ENCODE measurements around the gene BMP7.

The BMP7 gene

GRCh38 chr20:57266291-57267157, at the start of gene BMP7:
Gene BMP7 (minus strand): TSS chr20:57266641. CDS start chr20:57266122, 519 bp downstream.
- H3K27ac Mint-ChIP-seq, result no peak within 1 kb of the TSS
- no peak within 1 kb of the TSS for H3K4me3 Mint-ChIP-seq
- CTCF ChIA-PET, result no interaction called here
- H3K36me3 Mint-ChIP-seq, result no peaks in the 10 kb centered on the region
- H3K9me3 Mint-ChIP-seq, result no peaks in the 10 kb centered on the region
- H3K27me3 Mint-ChIP-seq, result peaks cover 100% of the 10 kb centered on the region
- peaks cover 3% of the 10 kb centered on the region for H3K4me1 Mint-ChIP-seq
- no peak for DNase-seq

GRCh38 chr20:57315976-57316480, 49.6 kb upstream of the BMP7 start:
- H3K4me3 Mint-ChIP-seq, result no peak overlapping the region
- peaks cover 12% of the 10 kb centered on the region for H3K27me3 Mint-ChIP-seq
- no peak for DNase-seq
- H3K27ac Mint-ChIP-seq, result no peak overlapping the region
- H3K9me3 Mint-ChIP-seq, result no peaks in the 10 kb centered on the region
- no peaks in the 10 kb centered on the region for H3K4me1 Mint-ChIP-seq
- H3K36me3 Mint-ChIP-seq, result no peaks in the 10 kb centered on the region
- CTCF ChIA-PET, result no interaction called here

GRCh38 chr20:57315083-57315975, 48.9 kb upstream of the BMP7 start:
- no peak for DNase-seq
- CTCF ChIA-PET, result no interaction called here
- Mint-ChIP-seq H3K27me3 (peaks cover 12% of the 10 kb centered on the region), H3K4me1 (no peaks in the 10 kb centered on the region), H3K27ac (no peak overlapping the region), H3K36me3 (no peaks in the 10 kb centered on the region), H3K4me3 (no peak overlapping the region), H3K9me3 (no peaks in the 10 kb centered on the region)

DNA sequence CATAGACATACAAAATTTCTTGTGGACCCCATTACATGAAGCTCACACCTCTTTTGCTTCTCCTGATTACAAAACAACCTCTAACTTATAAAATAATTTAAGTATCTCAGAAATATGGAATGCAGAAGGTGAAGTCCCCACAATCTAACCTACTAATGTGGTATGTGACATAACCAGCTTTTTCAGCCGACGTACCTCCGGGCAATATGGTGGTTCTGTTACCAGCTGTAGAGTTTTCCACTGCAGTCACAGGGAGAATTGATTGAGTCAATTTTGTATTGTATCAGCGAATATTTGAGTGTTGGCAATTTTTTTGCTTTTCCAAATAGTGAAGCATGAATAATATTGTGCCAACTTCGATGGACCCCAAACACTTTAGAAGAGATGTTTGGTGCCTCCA, 47.5 kb upstream of the BMP7 start:
- Mint-ChIP-seq H3K4me1 (no peaks in the 10 kb centered on the region), H3K4me3 (no peak overlapping the region), H3K9me3 (no peaks in the 10 kb centered on the region), H3K27me3 (peaks cover 18% of the 10 kb centered on the region), H3K36me3 (no peaks in the 10 kb centered on the region), H3K27ac (no peak overlapping the region)
- CTCF ChIA-PET, result no interaction called here
- DNase-seq, result no peak

DNA sequence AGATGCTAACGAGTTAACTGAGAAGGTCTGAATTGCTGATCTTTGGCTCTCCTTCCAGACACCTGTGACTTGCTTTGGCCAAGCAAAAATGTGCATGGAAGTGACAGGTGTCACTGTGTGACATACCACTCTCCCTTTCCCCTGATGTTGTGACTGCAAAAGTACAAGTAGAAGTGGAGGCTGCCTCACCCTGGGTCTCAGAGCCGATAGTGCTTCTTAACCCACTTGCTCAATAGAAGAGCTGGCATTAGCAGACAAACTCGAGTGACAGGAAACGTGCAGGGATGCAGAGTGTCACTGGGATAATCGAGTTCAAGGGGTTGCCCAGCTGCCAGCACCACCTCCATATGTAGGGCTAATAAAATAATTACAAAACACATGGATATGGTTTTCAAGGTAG, 46.8 kb upstream of the BMP7 start:
- Mint-ChIP-seq H3K27me3 (peaks cover 17% of the 10 kb centered on the region), H3K4me1 (no peaks in the 10 kb centered on the region), H3K36me3 (no peaks in the 10 kb centered on the region), H3K9me3 (no peaks in the 10 kb centered on the region), H3K27ac (no peak overlapping the region), H3K4me3 (no peak overlapping the region)
- no peak for DNase-seq
- CTCF ChIA-PET, result no interaction called here

DNA sequence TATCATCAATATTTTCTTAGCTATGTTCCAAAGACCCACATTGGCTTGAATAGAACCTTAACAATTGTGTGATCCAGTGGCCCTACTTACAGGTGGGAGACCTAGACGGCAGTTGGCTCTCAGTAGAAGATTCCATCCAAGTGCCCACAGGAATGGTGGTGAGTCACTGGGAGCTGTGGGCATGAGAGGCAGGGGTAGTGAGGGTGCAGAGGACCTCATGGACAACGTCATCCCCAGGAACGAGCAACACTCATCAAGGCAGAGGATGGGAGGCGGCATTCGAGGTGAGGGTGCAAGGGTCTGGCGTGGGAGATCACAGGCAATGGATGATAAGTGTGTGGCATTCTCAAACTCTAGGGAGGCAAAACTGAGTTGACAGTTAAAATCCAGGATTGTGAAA, 45.7 kb upstream of the BMP7 start:
- H3K9me3 Mint-ChIP-seq, result no peaks in the 10 kb centered on the region
- no peaks in the 10 kb centered on the region for H3K36me3 Mint-ChIP-seq
- no peak overlapping the region for H3K4me3 Mint-ChIP-seq
- CTCF ChIA-PET, result no interaction called here
- no peak for DNase-seq
- no peaks in the 10 kb centered on the region for H3K4me1 Mint-ChIP-seq
- no peak overlapping the region for H3K27ac Mint-ChIP-seq
- peaks cover 12% of the 10 kb centered on the region for H3K27me3 Mint-ChIP-seq

DNA sequence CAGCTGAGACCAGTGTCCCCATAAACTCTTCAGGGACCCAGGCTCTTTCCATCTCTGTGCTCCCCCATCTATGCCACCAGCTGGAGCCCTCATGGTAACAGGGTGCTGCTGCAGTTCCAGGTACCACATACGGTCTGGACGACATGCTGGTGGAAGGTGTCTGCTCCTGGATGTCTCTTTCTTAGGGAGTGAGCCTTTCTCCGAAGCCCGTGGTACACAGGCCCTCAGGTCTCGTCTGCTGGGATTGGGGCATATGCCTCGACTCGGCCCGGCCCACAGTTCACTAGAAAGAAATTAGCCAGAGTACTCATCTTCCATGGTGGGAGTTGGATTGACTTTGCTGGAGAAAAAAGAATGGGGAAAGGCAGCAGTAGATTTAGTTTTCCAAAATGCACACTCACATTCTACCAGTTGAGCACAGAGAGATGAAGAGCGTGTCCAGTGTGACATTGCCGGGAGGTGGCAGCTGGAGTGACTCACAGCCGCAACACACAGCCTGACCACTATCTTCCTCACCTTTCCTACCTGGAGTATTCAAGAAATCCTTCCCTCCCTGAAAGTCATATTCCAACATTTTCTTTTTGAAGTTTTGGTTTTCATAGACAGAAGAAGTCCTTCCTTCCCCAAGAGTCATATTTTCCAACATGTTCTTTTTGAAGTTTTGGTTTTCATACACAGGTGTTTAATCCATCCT, 44.5 kb upstream of the BMP7 start:
- Mint-ChIP-seq H3K4me3 (no peak overlapping the region), H3K9me3 (no peaks in the 10 kb centered on the region), H3K4me1 (no peaks in the 10 kb centered on the region), H3K27me3 (peaks cover 10% of the 10 kb centered on the region), H3K36me3 (no peaks in the 10 kb centered on the region), H3K27ac (no peak overlapping the region)
- CTCF ChIA-PET, result no interaction called here
- no peak for DNase-seq

- CTCF ChIA-PET, result no interaction called here
- no peak overlapping the region for H3K27ac Mint-ChIP-seq
- H3K36me3 Mint-ChIP-seq, result no peaks in the 10 kb centered on the region
- no peak overlapping the region for H3K4me3 Mint-ChIP-seq
- no peaks in the 10 kb centered on the region for H3K4me1 Mint-ChIP-seq
- DNase-seq, result no peak
- peaks cover 14% of the 10 kb centered on the region for H3K27me3 Mint-ChIP-seq
- no peaks in the 10 kb centered on the region for H3K9me3 Mint-ChIP-seq
Observed at GRCh38 chr20:57309544-57310115, 43.2 kb upstream of the BMP7 start.

DNA sequence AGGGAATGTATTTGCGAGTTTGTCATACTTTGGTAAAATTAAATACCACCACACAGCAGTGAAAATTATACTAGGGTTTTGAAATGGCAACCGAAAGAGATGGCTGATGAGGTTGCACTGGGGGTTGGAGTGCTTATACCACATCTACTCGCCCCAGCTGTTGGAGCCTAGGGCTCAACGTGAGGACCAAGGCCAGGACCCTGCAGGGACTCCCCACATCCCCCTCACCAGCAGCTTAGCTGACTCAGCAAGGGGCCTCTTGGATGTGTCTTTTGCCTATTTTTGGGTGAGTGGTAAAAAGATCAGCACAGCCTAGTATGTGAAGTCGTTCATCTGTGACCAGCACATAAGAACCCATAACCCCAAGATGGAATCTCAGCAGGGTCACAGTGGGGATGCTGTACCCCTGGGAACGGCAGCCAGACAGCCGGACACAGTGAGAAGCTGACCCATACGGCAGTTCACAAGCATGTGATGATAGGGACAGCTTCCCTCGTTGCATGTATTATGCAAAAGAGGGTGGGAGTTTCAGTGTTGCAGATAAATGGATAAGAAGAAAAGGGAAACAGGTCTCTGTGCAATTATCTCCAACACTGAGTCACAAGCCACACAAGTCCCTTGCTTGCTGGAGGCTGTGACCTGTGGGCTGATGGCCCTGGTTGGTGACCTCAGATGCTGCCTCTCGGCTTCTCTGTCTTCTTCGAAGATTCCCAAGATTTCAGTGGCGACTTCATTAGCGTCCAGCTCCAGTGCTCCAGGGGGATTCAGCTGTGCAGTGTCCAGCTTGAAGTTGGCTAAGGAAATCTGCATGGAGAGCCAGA, 42.2 kb upstream of the BMP7 start:
- CTCF ChIA-PET, result no interaction called here
- no peak for DNase-seq
- H3K36me3 Mint-ChIP-seq, result no peaks in the 10 kb centered on the region
- H3K27ac Mint-ChIP-seq, result no peak overlapping the region
- no peaks in the 10 kb centered on the region for H3K4me1 Mint-ChIP-seq
- peaks cover 11% of the 10 kb centered on the region for H3K27me3 Mint-ChIP-seq
- no peak overlapping the region for H3K4me3 Mint-ChIP-seq
- no peaks in the 10 kb centered on the region for H3K9me3 Mint-ChIP-seq

GRCh38 chr20:57306747-57307146, 40.3 kb upstream of the BMP7 start:
- Mint-ChIP-seq H3K9me3 (no peaks in the 10 kb centered on the region), H3K4me1 (no peaks in the 10 kb centered on the region), H3K36me3 (no peaks in the 10 kb centered on the region), H3K4me3 (no peak overlapping the region), H3K27ac (no peak overlapping the region), H3K27me3 (peaks cover 11% of the 10 kb centered on the region)
- CTCF ChIA-PET, result no interaction called here
- DNase-seq, result no peak

GRCh38 chr20:57301026-57301425, 34.6 kb upstream of the BMP7 start:
- Mint-ChIP-seq H3K27ac (no peak overlapping the region), H3K9me3 (no peaks in the 10 kb centered on the region), H3K4me3 (no peak overlapping the region), H3K4me1 (no peaks in the 10 kb centered on the region), H3K36me3 (no peaks in the 10 kb centered on the region), H3K27me3 (peaks cover 15% of the 10 kb centered on the region)
- no peak for DNase-seq
- CTCF ChIA-PET, result interaction anchor here (1.5 kb wide), 1 partner anchor 45 kb away, joined by 3 read pairs; no protein-coding TSS in a partner anchor

DNA sequence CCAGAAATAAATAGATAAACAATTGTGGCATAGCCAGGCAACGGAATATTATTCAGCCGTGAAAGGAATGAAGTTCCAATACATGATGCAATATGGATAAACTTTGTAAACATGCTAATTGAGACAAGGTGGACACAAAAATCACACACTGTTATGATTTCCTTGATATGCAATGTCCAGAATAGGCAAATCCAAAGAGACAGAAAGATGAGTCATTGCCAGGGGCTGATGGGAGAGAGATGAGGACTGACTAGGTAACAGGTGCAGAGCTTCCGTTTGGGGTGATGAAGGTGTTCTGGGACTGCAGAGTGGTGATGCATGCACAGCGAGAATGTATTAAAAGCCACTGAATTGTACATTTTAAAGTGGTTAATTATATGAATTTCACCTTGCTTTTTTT, 32.0 kb upstream of the BMP7 start:
- Mint-ChIP-seq H3K27me3 (peaks cover 16% of the 10 kb centered on the region), H3K4me3 (no peak overlapping the region), H3K27ac (no peak overlapping the region), H3K36me3 (no peaks in the 10 kb centered on the region), H3K9me3 (no peaks in the 10 kb centered on the region), H3K4me1 (no peaks in the 10 kb centered on the region)
- no peak for DNase-seq
- CTCF ChIA-PET, result no interaction called here

DNA sequence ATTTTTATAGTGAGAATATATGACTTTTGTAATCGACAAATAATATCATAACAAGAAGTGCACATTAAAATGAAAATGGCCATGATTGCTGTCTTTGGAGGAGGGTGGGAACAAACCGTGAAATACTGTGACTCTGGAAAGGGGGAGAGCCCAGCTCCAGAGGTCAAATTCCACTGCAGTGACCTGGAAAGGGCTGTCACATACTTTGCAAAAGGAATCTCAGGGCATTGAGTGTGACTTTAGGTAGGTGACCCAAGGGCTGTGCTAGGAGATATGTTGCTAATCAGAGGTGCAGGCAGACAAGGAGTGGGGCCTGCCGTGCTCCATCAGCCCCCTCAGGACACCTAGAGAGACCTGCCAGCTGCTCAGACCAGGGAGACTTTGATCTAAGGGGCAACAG, 28.1 kb upstream of the BMP7 start:
- Mint-ChIP-seq H3K27ac (no peak overlapping the region), H3K4me1 (no peaks in the 10 kb centered on the region), H3K27me3 (peaks cover 39% of the 10 kb centered on the region), H3K9me3 (no peaks in the 10 kb centered on the region), H3K4me3 (no peak overlapping the region), H3K36me3 (no peaks in the 10 kb centered on the region)
- no peak for DNase-seq
- CTCF ChIA-PET, result no interaction called here
